ENCODE results near the gene ARHGAP42.

Gene ARHGAP42

DNA sequence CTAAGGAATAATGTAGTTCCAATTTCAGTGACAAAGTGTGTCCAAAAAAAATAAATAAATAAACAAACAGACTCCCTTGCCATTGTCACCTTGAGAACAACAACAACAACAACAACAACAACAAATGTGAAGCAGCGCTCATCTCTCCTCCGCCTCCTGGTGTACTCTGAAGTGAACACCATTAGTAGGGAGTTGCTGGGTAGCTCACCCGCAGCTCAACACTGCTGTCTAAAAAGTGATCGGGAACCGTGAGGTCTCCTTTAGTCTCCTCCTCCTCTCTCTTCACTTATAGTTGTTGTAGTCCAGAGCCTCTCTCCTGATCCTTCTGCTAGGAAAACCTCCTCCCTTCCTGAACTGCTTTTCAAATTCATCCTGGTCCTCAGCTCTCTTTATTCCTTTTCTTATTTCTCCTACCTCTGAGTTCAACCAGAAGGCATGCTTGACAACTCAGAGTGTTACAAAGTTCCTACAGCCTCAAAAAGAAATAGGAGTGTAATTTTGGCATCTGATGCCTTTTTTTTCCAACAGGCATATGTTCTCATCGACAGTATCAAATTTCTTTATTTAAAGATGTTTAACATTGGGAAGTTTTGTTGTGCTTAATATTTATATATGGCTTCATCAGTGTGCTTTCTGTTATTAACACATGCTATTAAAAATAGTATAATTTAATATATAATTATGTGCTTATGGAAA, 227.5 kb downstream of the ARHGAP42 start:
- H3K9ac ChIP-seq (ENCODE audit: low read length), result no peak overlapping the region
- no peak overlapping the region for H3K27ac ChIP-seq (ENCODE audit: low read length)
- no peaks in the 10 kb centered on the region for H3K9me3 ChIP-seq (ENCODE audit: control insufficient read depth, low read depth, low read length)
- H3K36me3 ChIP-seq (ENCODE audit: control insufficient read depth, low read depth, low read length), result no peaks in the 10 kb centered on the region
- peaks cover 3% of the 10 kb centered on the region for H3K4me1 ChIP-seq (ENCODE audit: control insufficient read depth, low read depth, low read length)
- H3K4me3 ChIP-seq (ENCODE audit: low read length), result no peak overlapping the region
- no peaks in the 10 kb centered on the region for H3K27me3 ChIP-seq (ENCODE audit: control insufficient read depth, insufficient read depth, low read length)

- no peaks in the 10 kb centered on the region for H3K27me3 ChIP-seq (ENCODE audit: control insufficient read depth, insufficient read depth, low read length)
- peaks cover 3% of the 10 kb centered on the region for H3K4me1 ChIP-seq (ENCODE audit: control insufficient read depth, low read depth, low read length)
- H3K9ac ChIP-seq (ENCODE audit: low read length), result no peak overlapping the region
- no peak overlapping the region for H3K4me3 ChIP-seq (ENCODE audit: low read length)
- no peak overlapping the region for H3K27ac ChIP-seq (ENCODE audit: low read length)
- H3K36me3 ChIP-seq (ENCODE audit: control insufficient read depth, low read depth, low read length), result no peaks in the 10 kb centered on the region
- no peaks in the 10 kb centered on the region for H3K9me3 ChIP-seq (ENCODE audit: control insufficient read depth, low read depth, low read length)
Observed at GRCh38 chr11:100918551-100919500, 231.7 kb downstream of the ARHGAP42 start.

DNA sequence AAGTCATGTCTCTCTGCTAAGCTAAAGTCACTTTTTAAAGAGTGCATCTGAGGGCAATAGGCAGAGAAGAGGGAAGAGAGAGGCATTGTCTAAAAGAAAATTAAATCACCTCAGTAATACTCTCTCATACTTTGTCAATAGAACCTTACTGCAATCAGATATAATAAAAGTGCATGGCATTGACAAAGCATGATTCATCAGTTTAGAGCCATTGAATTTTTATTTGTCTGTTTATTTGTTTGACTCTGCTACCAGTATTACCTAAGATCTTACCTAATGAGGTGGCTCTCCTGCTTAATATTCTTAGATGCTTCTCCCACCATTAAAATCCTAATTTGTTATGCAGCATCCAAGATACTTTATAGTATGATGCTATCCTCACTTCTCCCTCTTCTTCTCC, 233.5 kb downstream of the ARHGAP42 start:
- Histone ChIP-seq H3K4me3 (ENCODE audit: low read length) (no peak overlapping the region), H3K36me3 (ENCODE audit: control insufficient read depth, low read depth, low read length) (no peaks in the 10 kb centered on the region), H3K9ac (ENCODE audit: low read length) (no peak overlapping the region), H3K4me1 (ENCODE audit: control insufficient read depth, low read depth, low read length) (peaks cover 3% of the 10 kb centered on the region), H3K27me3 (ENCODE audit: control insufficient read depth, insufficient read depth, low read length) (no peaks in the 10 kb centered on the region), H3K9me3 (ENCODE audit: control insufficient read depth, low read depth, low read length) (no peaks in the 10 kb centered on the region), H3K27ac (ENCODE audit: low read length) (no peak overlapping the region)

- Histone ChIP-seq H3K4me3 (ENCODE audit: low read length) (no peak overlapping the region), H3K27me3 (ENCODE audit: control insufficient read depth, insufficient read depth, low read length) (no peaks in the 10 kb centered on the region), H3K4me1 (ENCODE audit: control insufficient read depth, low read depth, low read length) (peaks cover 3% of the 10 kb centered on the region), H3K36me3 (ENCODE audit: control insufficient read depth, low read depth, low read length) (no peaks in the 10 kb centered on the region), H3K27ac (ENCODE audit: low read length) (no peak overlapping the region), H3K9ac (ENCODE audit: low read length) (no peak overlapping the region), H3K9me3 (ENCODE audit: control insufficient read depth, low read depth, low read length) (no peaks in the 10 kb centered on the region)
Observed at GRCh38 chr11:100922121-100922520, 235.0 kb downstream of the ARHGAP42 start.

DNA sequence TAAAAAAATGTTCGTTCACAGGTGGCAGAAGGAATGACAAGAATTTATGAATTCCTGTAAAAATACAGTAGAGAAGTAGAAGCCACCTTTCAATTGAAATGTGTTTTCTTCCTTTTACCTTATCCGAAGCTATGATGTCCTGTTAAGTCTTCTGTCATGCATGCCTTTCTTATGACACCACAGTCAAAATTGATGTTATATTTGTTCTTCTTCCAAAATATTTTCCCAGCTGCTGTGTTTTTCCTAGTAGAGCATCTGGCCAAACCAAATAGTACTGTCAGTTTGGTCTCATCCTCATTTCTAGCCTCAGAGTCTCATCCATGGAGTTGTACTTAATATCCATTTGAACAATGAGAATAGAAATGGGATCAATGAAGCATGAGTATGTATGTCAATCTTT, 236.5 kb downstream of the ARHGAP42 start:
- H3K27me3 ChIP-seq (ENCODE audit: control insufficient read depth, insufficient read depth, low read length), result no peaks in the 10 kb centered on the region
- no peak overlapping the region for H3K4me3 ChIP-seq (ENCODE audit: low read length)
- H3K9ac ChIP-seq (ENCODE audit: low read length), result no peak overlapping the region
- H3K27ac ChIP-seq (ENCODE audit: low read length), result no peak overlapping the region
- H3K36me3 ChIP-seq (ENCODE audit: control insufficient read depth, low read depth, low read length), result no peaks in the 10 kb centered on the region
- H3K4me1 ChIP-seq (ENCODE audit: control insufficient read depth, low read depth, low read length), result peaks cover 3% of the 10 kb centered on the region
- no peaks in the 10 kb centered on the region for H3K9me3 ChIP-seq (ENCODE audit: control insufficient read depth, low read depth, low read length)

DNA sequence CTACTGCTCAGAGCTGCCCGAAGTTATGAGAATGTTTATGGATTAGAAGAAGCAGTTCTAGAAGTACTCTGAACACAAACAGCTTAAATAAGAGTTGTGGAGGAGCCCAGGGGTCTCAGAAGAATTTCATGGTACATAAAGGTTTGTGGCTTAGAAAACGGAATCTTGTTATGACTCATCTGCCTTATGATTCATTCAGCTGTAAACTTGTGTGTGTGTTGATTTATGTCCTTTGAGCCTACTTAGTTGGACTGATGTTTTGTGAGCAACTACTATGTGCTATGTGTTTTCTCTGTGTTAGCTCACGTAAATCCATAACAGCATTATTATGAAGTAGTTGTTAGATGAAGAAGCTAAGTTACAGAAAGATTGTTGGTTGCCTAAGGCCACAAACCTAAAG, 238.8 kb downstream of the ARHGAP42 start:
- no peak overlapping the region for H3K9ac ChIP-seq (ENCODE audit: low read length)
- no peaks in the 10 kb centered on the region for H3K4me1 ChIP-seq (ENCODE audit: control insufficient read depth, low read depth, low read length)
- no peaks in the 10 kb centered on the region for H3K36me3 ChIP-seq (ENCODE audit: control insufficient read depth, low read depth, low read length)
- no peaks in the 10 kb centered on the region for H3K27me3 ChIP-seq (ENCODE audit: control insufficient read depth, insufficient read depth, low read length)
- no peak overlapping the region for H3K27ac ChIP-seq (ENCODE audit: low read length)
- H3K9me3 ChIP-seq (ENCODE audit: control insufficient read depth, low read depth, low read length), result no peaks in the 10 kb centered on the region
- H3K4me3 ChIP-seq (ENCODE audit: low read length), result no peak overlapping the region

DNA sequence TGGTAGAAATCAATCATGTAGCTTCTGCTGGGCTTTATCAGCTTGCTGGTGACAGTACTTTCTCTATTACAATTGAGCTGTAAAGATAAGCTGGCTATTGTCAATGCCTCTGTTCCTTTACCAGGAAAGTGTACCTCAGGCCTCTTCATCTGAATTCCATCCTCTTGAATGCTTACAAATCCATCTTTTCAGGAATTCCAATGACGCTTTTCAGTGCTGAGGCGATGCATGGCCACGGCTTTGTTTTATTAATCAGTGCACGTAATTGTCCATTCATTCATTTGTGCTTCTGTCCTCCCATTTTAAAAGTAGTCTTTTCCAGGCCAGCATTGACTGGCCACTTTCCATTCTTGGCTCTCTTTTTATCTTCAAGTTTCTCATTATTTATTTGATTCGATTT, 240.5 kb downstream of the ARHGAP42 start:
- Histone ChIP-seq H3K27ac (ENCODE audit: low read length) (no peak overlapping the region), H3K27me3 (ENCODE audit: control insufficient read depth, insufficient read depth, low read length) (no peaks in the 10 kb centered on the region), H3K4me1 (ENCODE audit: control insufficient read depth, low read depth, low read length) (no peaks in the 10 kb centered on the region), H3K4me3 (ENCODE audit: low read length) (no peak overlapping the region), H3K9ac (ENCODE audit: low read length) (no peak overlapping the region), H3K36me3 (ENCODE audit: control insufficient read depth, low read depth, low read length) (no peaks in the 10 kb centered on the region), H3K9me3 (ENCODE audit: control insufficient read depth, low read depth, low read length) (no peaks in the 10 kb centered on the region)

GRCh38 chr11:100928426-100928825, 241.3 kb downstream of the ARHGAP42 start:
- H3K36me3 ChIP-seq (ENCODE audit: control insufficient read depth, low read depth, low read length), result no peaks in the 10 kb centered on the region

GRCh38 chr11:100929377-100929776, 242.3 kb downstream of the ARHGAP42 start:
- Histone ChIP-seq H3K36me3 (ENCODE audit: control insufficient read depth, low read depth, low read length) (no peaks in the 10 kb centered on the region), H3K9me3 (ENCODE audit: control insufficient read depth, low read depth, low read length) (no peaks in the 10 kb centered on the region), H3K27me3 (ENCODE audit: control insufficient read depth, insufficient read depth, low read length) (no peaks in the 10 kb centered on the region), H3K9ac (ENCODE audit: low read length) (no peak overlapping the region), H3K4me3 (ENCODE audit: low read length) (no peak overlapping the region), H3K4me1 (ENCODE audit: control insufficient read depth, low read depth, low read length) (no peaks in the 10 kb centered on the region), H3K27ac (ENCODE audit: low read length) (no peak overlapping the region)

More at GRCh38 chr11:100928426-100928825, 241.3 kb downstream of the ARHGAP42 start:
- no peaks in the 10 kb centered on the region for H3K9me3 ChIP-seq (ENCODE audit: control insufficient read depth, low read depth, low read length)
- H3K4me3 ChIP-seq (ENCODE audit: low read length), result no peak overlapping the region
- H3K27ac ChIP-seq (ENCODE audit: low read length), result no peak overlapping the region
- H3K4me1 ChIP-seq (ENCODE audit: control insufficient read depth, low read depth, low read length), result no peaks in the 10 kb centered on the region
- no peaks in the 10 kb centered on the region for H3K27me3 ChIP-seq (ENCODE audit: control insufficient read depth, insufficient read depth, low read length)
- H3K9ac ChIP-seq (ENCODE audit: low read length), result no peak overlapping the region

DNA sequence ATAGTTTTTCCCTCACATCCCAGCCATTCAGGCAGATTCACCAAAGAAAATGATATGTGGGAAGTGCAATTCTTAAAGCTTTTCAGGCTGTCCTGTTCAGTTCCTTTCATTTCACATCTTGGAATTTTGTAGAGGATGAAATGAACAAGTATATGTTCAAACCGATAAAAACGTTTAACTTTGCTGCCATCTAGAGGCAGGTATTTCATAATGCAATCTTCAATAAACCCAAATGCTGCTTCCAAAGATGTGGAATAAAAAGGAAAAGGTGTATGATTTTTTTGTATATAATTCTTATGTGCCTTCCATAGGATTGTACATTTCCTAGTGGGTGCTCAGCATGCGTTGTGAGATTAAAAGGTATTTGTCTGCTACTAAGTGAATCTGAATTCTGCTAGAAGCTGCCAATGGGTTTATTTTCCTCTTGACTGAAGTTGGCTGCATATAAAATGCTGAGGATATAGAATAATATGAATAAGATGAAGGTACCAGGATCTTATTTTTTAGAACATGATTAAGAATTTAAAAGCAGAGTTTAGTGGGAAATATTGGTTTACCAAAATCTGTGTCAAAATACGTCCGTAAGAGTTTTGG, 243.2 kb downstream of the ARHGAP42 start:
- Histone ChIP-seq H3K27me3 (ENCODE audit: control insufficient read depth, insufficient read depth, low read length) (no peaks in the 10 kb centered on the region), H3K36me3 (ENCODE audit: control insufficient read depth, low read depth, low read length) (no peaks in the 10 kb centered on the region), H3K4me3 (ENCODE audit: low read length) (no peak overlapping the region), H3K9me3 (ENCODE audit: control insufficient read depth, low read depth, low read length) (no peaks in the 10 kb centered on the region), H3K27ac (ENCODE audit: low read length) (no peak overlapping the region), H3K4me1 (ENCODE audit: control insufficient read depth, low read depth, low read length) (no peaks in the 10 kb centered on the region), H3K9ac (ENCODE audit: low read length) (no peak overlapping the region)

- Histone ChIP-seq H3K9me3 (ENCODE audit: control insufficient read depth, low read depth, low read length) (no peaks in the 10 kb centered on the region), H3K36me3 (ENCODE audit: control insufficient read depth, low read depth, low read length) (no peaks in the 10 kb centered on the region), H3K27ac (ENCODE audit: low read length) (no peak overlapping the region), H3K4me3 (ENCODE audit: low read length) (no peak overlapping the region), H3K27me3 (ENCODE audit: control insufficient read depth, insufficient read depth, low read length) (no peaks in the 10 kb centered on the region), H3K9ac (ENCODE audit: low read length) (no peak overlapping the region), H3K4me1 (ENCODE audit: control insufficient read depth, low read depth, low read length) (no peaks in the 10 kb centered on the region)
Observed at GRCh38 chr11:100932474-100933100, 245.5 kb downstream of the ARHGAP42 start.

Data from iPS-18a (cell line).